IMR-90 (cell line): ENCODE data around the gene KCNJ4. TPM values are rescaled to one million over a fixed set of nuclear protein-coding genes. Genes with fewer than 3 reads are reported as not detected.
A peak's percentile ranks its signal among the peaks of the same experiment; 100 is the strongest.

ENCODE experiments used
- ATAC-seq: fragments of 200-7000 bp; cut with Tn5 transposase; 2 replicates; pipeline ENCODE4 v1.9.1; 2020; ENCODE audit warnings: low read depth, mild to moderate bottlenecking, moderate library complexity
- BruUV-seq: library from RNA; stranded (reverse); fragments of 400-500 nt; replicated peaks from 2 replicates; lab custom pipeline; 2021; lab: Mats Ljungman, UMichigan
- CTCF ChIA-PET: fragments of 300-600 bp; formaldehyde crosslinking; extraction: SDS; loops from one replicate; lab custom pipeline; 2021; ENCODE audit warnings: antibody characterized with exemption; lab: Yijun Ruan, JAX
- POLR2A ChIA-PET: fragments of 300-600 bp; sonication (Branson Sonifier 250); formaldehyde crosslinking; loops from one replicate; lab custom pipeline; 2022; ENCODE audit warnings: antibody characterized with exemption; ENCODE audit not compliant: unreplicated experiment; lab: Charles Lee
- DNase-seq: peaks from one replicate; pipeline ENCODE4 v3.0.0; 2013
- H2AFZ ChIP-seq: replicated peaks from 2 replicates; pipeline ENCODE3; 2013; ENCODE audit warnings: low read length, mild to moderate bottlenecking; ENCODE audit not compliant: poor library complexity
- H2AK5ac ChIP-seq: 2 replicates; pipeline ENCODE4 v1.6.1; 2013; ENCODE audit warnings: low read depth, low read length, inconsistent platforms
- H2AK9ac ChIP-seq: replicated peaks from 2 replicates; pipeline ENCODE3; 2013; ENCODE audit warnings: mild to moderate bottlenecking, low read depth, low read length, moderate library complexity; ENCODE audit not compliant: poor library complexity
- H2BK120ac ChIP-seq: 2 replicates; pipeline ENCODE4 v1.6.1; 2013; ENCODE audit warnings: low read depth, low read length, inconsistent platforms
- H2BK15ac ChIP-seq: 3 replicates; pipeline ENCODE4 v1.6.1; 2013; ENCODE audit warnings: low read depth, low read length, inconsistent platforms
- H2BK20ac ChIP-seq: 2 replicates; pipeline ENCODE4 v1.6.1; 2013; ENCODE audit warnings: low read depth, mild to moderate bottlenecking, inconsistent platforms, low read length, moderate library complexity
- H2BK5ac ChIP-seq: 2 replicates; pipeline ENCODE4 v1.6.1; 2013; ENCODE audit warnings: mild to moderate bottlenecking, low read depth, low read length, inconsistent platforms; ENCODE audit not compliant: poor library complexity, severe bottlenecking
- H3K14ac ChIP-seq: replicated peaks from 2 replicates; pipeline ENCODE4 v1.6.1; 2013; ENCODE audit warnings: low read depth, low read length, inconsistent platforms
- H3K18ac ChIP-seq: 2 replicates; pipeline ENCODE4 v1.6.1; 2013; ENCODE audit warnings: low read depth, low read length, control low read depth
- H3K23ac ChIP-seq: 2 replicates; pipeline ENCODE4 v1.6.1; 2013; ENCODE audit warnings: low read depth, low read length, inconsistent platforms
- H3K27ac ChIP-seq: 2 replicates; pipeline ENCODE4 v1.5.1; 2013; ENCODE audit warnings: mild to moderate bottlenecking, control low read depth, low read length; ENCODE audit not compliant: insufficient read depth
- H3K27me3 ChIP-seq: 2 replicates; pipeline ENCODE4 v1.6.1; 2013; ENCODE audit warnings: low read length; ENCODE audit not compliant: control insufficient read depth, insufficient read depth
- H3K36me3 ChIP-seq: 2 replicates; pipeline ENCODE4 v1.6.1; 2013; ENCODE audit warnings: low read length, mixed read lengths; ENCODE audit not compliant: control insufficient read depth, insufficient read depth
- H3K4ac ChIP-seq: 2 replicates; pipeline ENCODE4 v1.6.1; 2013; ENCODE audit warnings: low read depth, low read length, inconsistent platforms
- H3K4me1 ChIP-seq: 2 replicates; pipeline ENCODE4 v1.6.1; 2013; ENCODE audit warnings: low read length, mixed read lengths; ENCODE audit not compliant: control insufficient read depth, insufficient read depth
- H3K4me2 ChIP-seq: 2 replicates; pipeline ENCODE4 v1.6.1; 2013; ENCODE audit warnings: low read depth, mild to moderate bottlenecking, control low read depth, low read length, moderate library complexity
- H3K4me3 ChIP-seq: 2 replicates; pipeline ENCODE4 v1.5.1; 2013; ENCODE audit warnings: low read depth, mild to moderate bottlenecking, control low read depth, low read length, moderate library complexity; ENCODE audit not compliant: insufficient read depth
- H3K56ac ChIP-seq: 2 replicates; pipeline ENCODE4 v1.6.1; 2013; ENCODE audit warnings: low read length, inconsistent platforms; ENCODE audit not compliant: insufficient read depth; ENCODE audit errors: extremely low read depth
- H3K79me1 ChIP-seq, 2 experiments: 2 replicates each; pipeline ENCODE4 v1.6.1; 2013; ENCODE audit warnings: low read length in 2 of 2, inconsistent platforms in 1 of 2, low read depth in 1 of 2
- H3K9ac ChIP-seq: 2 replicates; pipeline ENCODE4 v1.6.1; 2013; ENCODE audit warnings: low read depth, low read length, control low read depth
- H3K9me1 ChIP-seq: 2 replicates; pipeline ENCODE4 v1.6.1; 2013; ENCODE audit warnings: low read length, inconsistent platforms; ENCODE audit not compliant: insufficient read depth
- H3K9me3 ChIP-seq: 2 replicates; pipeline ENCODE4 v1.6.1; 2013; ENCODE audit warnings: low read length; ENCODE audit not compliant: control insufficient read depth, insufficient read depth
- H4K20me1 ChIP-seq: 2 replicates; pipeline ENCODE4 v1.6.1; 2013; ENCODE audit warnings: low read length, inconsistent platforms; ENCODE audit not compliant: insufficient read depth
- H4K5ac ChIP-seq: 2 replicates; pipeline ENCODE4 v1.6.1; 2013; ENCODE audit warnings: mild to moderate bottlenecking, low read depth, low read length, control low read depth
- H4K8ac ChIP-seq, 2 experiments: 2 replicates each; pipeline ENCODE4 v1.6.1; 2013; ENCODE audit warnings: low read depth in 2 of 2, low read length in 2 of 2, control low read depth in 1 of 2, inconsistent platforms in 1 of 2
- H4K91ac ChIP-seq: 2 replicates; pipeline ENCODE4 v1.6.1; 2013; ENCODE audit warnings: low read depth, low read length, inconsistent platforms; ENCODE audit not compliant: insufficient read depth
- BHLHE40 ChIP-seq: fragments of 150-350 bp; IDR thresholded peaks from 2 replicates; pipeline ENCODE4 v1.6.1; 2016; ENCODE audit warnings: mild to moderate bottlenecking, low read depth, low read length
- CEBPB ChIP-seq: IDR thresholded peaks from 2 replicates; pipeline ENCODE4 v1.6.1; 2012; ENCODE audit warnings: low read depth, low read length, improper control_type of control experiment
- RAD21 ChIP-seq: IDR thresholded peaks from 2 replicates; pipeline ENCODE4 v1.6.1; 2012; ENCODE audit warnings: low read length, improper control_type of control experiment
- SMC3 ChIP-seq: fragments of 150-350 bp; IDR thresholded peaks from 2 replicates; pipeline ENCODE4 v1.6.1; 2016; ENCODE audit warnings: low read depth, mild to moderate bottlenecking, antibody characterized with exemption, low read length, moderate library complexity
- WGBS, 2 experiments: methylation state at CpG; one replicate each; pipeline versions ENCODE4 v1.1.5 to v1.1.7; 2013; ENCODE audit warnings: missing lambda C conversion rate in 2 of 2; ENCODE audit not compliant: insufficient read length in 1 of 2; ENCODE audit errors: extremely low coverage in 2 of 2; 5-methylcytosine and 5-hydroxymethylcytosine counted together
- dilution Hi-C: fragments of 300-500 bp; cut with HindIII; formaldehyde crosslinking; loops from one replicate; pipeline ENCODE4 v1.14.3; 2018; ENCODE audit warnings: low sequenced_read_pairs; ENCODE audit not compliant: unreplicated experiment
- in situ Hi-C: fragments of 300-500 bp; cut with MboI; formaldehyde crosslinking; loops from 3 replicates; pipeline ENCODE4 v1.14.3; 2019; ENCODE audit warnings: low sequenced_read_pairs, inconsistent platforms, mixed read lengths
- intact Hi-C: fragments of 100-400 bp; cut with micrococcal nuclease; formaldehyde crosslinking; loops from 2 replicates; pipeline ENCODE4 v1.10.0; 2022
- polyA plus RNA-seq, 3 experiments: library from polyadenylated mRNA; depleted of rRNA; stranded (reverse); fragments of >200 nt; gene quantifications; 2 replicates each; pipeline ENCODE4 v1.2.3, GENCODE V29; 2012; ENCODE audit warnings: low replicate concordance in 1 of 3
- total RNA-seq: library from RNA; depleted of rRNA; stranded (reverse); fragments of >200 nt; gene quantifications from 2 replicates; pipeline ENCODE4 v1.2.3, GENCODE V29; 2012

Gene KCNJ4
- total and polyA plus RNA-seq, 2 of the 4 experiments (the other 2 are of a cell fraction) = not detected

GRCh38 chr22:38461057-38461413, 6.0 kb upstream of the KCNJ4 start:
- no peaks in the 10 kb centered on the region for H3K36me3 ChIP-seq
- H3K4me3 ChIP-seq = no peak overlapping the region
- in situ Hi-C loops (no loop called here), intact Hi-C loops (no loop called here), dilution Hi-C loops (no loop called here)
- WGBS, 2 experiments = 20% methylated on average over 3 of the region's 9 CpGs; no CpG with 5 or more reads in 1 of the 2 experiments
- H3K18ac ChIP-seq = no peak overlapping the region
- H4K91ac ChIP-seq = no peak overlapping the region
- TF ChIP-seq CEBPB = no peak
- no peak for TF ChIP-seq SMC3
- no peak for TF ChIP-seq BHLHE40
- no peak for TF ChIP-seq RAD21
- DNase-seq (no peak), ATAC-seq (peak; percentile 24)
- no TSS peak for BruUV-seq
- no peak overlapping the region for H2AK5ac ChIP-seq
- CTCF ChIA-PET = no interaction called here
- H3K79me1 ChIP-seq = no peaks in the 10 kb centered on the region
- no peak overlapping the region for H2BK20ac ChIP-seq
- H4K20me1 ChIP-seq = peaks cover 5% of the 10 kb centered on the region
- POLR2A ChIA-PET = no interaction called here
- peak overlapping the region; percentile 45 for H2AK9ac ChIP-seq
- peak overlapping the region; percentile 66; the same call in 1 of the 2 replicates for H3K23ac ChIP-seq
- no peak overlapping the region for H4K8ac ChIP-seq
- H3K9me1 ChIP-seq = no peaks in the 10 kb centered on the region
- no peaks in the 10 kb centered on the region for H3K9me3 ChIP-seq
- no peaks in the 10 kb centered on the region for H3K4me1 ChIP-seq
- H3K56ac ChIP-seq = no peak overlapping the region
- no peak overlapping the region for H3K27ac ChIP-seq
- peaks cover 55% of the 10 kb centered on the region for H3K27me3 ChIP-seq
- no peak overlapping the region for H2BK5ac ChIP-seq
- H3K9ac ChIP-seq = no peak overlapping the region
- peak overlapping the region; percentile 81 for H2AFZ ChIP-seq
- H3K14ac ChIP-seq = no peak overlapping the region
- H4K5ac ChIP-seq = no peak overlapping the region
- no peak overlapping the region for H3K4ac ChIP-seq
- H3K4me2 ChIP-seq = peak overlapping the region; percentile 51; the same call in 1 of the 2 replicates
- H2BK120ac ChIP-seq = no peak overlapping the region
- 0 out of 3 replicates have a peak overlapping the region, but pooled peaks have one; percentile 5 for H2BK15ac ChIP-seq
